Motor neuron (in vitro differentiated cells): ENCODE results near the gene MELTF. TPM values are rescaled to one million over a fixed set of nuclear protein-coding genes. Genes with fewer than 3 reads are reported as not detected.
A peak's percentile ranks its signal among the peaks of the same experiment; 100 is the strongest.

Experiments
- ATAC-seq, 8 experiments: fragments of 200-7000 bp; cut with Tn5 transposase; replicated peaks in 6 of 8; 2 replicates each; pipeline ENCODE4 v1.8.0; 2021; ENCODE audit warnings: mild to moderate bottlenecking in 8 of 8, moderate library complexity in 8 of 8
- H3K27ac ChIP-seq, 2 donors: fragments of 250-450 bp; sonication (Bioruptor Pico); 2 replicates each; pipeline ENCODE4 v1.9.0; 2021; ENCODE audit warnings: antibody characterized with exemption in 2 of 2, mild to moderate bottlenecking in 2 of 2, moderate library complexity in 1 of 2
- H3K4me1 ChIP-seq, 2 donors: fragments of 250-450 bp; sonication (Bioruptor Pico); replicated peaks in 1 of 2; 2 replicates each; pipeline ENCODE4 v1.6.1; 2021; ENCODE audit warnings: antibody characterized with exemption in 2 of 2, mild to moderate bottlenecking in 2 of 2, moderate library complexity in 1 of 2
- H3K4me3 ChIP-seq, 5 donors: fragments of 250-450 bp; sonication (Bioruptor Pico); 2 replicates each; pipeline ENCODE4 v1.9.0; 2021; ENCODE audit warnings: antibody characterized with exemption in 5 of 5, mild to moderate bottlenecking in 5 of 5, moderate library complexity in 4 of 5
- WGBS, 10 experiments: fragments of 450-650 bp; shearing (Covaris generic); methylation state at CpG; one replicate each; pipeline ENCODE4 v1.0.0; 2022; 5-methylcytosine and 5-hydroxymethylcytosine counted together
- in situ Hi-C, 9 experiments: fragments of 400-800 bp; cut with MboI; loops; one replicate each; pipeline ENCODE4 v1.15.0; 2021; ENCODE audit warnings: low sequenced_read_pairs in 9 of 9, low pct_unique_long_range_greater_than_20kb in 2 of 9; ENCODE audit not compliant: unreplicated experiment in 9 of 9
- total RNA-seq, 8 experiments: library from RNA; unstranded; fragments of 300-600 nt; gene quantifications; 2 replicates each; pipeline versions ENCODE4 v1.2.3 to v1.2.4, GENCODE V29; 2022

The MELTF gene
- total RNA-seq, 8 experiments from 2014 or later = 0.43 to 47.8 (median 2.6) TPM

- 8 to 80% (median 35%) methylated on average over 3 to 8 of the region's 47 CpGs; no CpG with 5 or more reads in 5 of the 10 experiments for WGBS, 10 experiments
- peak overlapping the region in 4 of 5 donors; percentile 14 to 82 (median 20) for H3K4me3 ChIP-seq
- in situ Hi-C loops = no loop called here
- peak in 3 of 8 experiments; percentile 51 to 65 (median 56) for ATAC-seq
- no peak overlapping the region for H3K27ac ChIP-seq
- peaks cover 5 to 12% of the 10 kb centered on the region in 2 donors for H3K4me1 ChIP-seq
These were observed 62.9 kb downstream of the MELTF start for GRCh38 chr3:196966526-196967401.

GRCh38 chr3:196965804-196966173 lies 63.8 kb downstream of the MELTF start:
- ATAC-seq = no peak
- Histone ChIP-seq H3K27ac (no peak overlapping the region), H3K4me1 (peaks cover 5 to 12% of the 10 kb centered on the region in 2 donors), H3K4me3 (no peak overlapping the region)
- WGBS, 10 experiments = 57 to 98% (median 89%) methylated on average over 1 to 10 of the region's 10 CpGs; no CpG with 5 or more reads in 2 of the 10 experiments
- in situ Hi-C loops = no loop called here

GRCh38 chr3:196965112-196965803 lies 64.4 kb downstream of the MELTF start:
- Histone ChIP-seq H3K27ac (no peak overlapping the region), H3K4me1 (peaks cover 5 to 12% of the 10 kb centered on the region in 2 donors), H3K4me3 (no peak overlapping the region)
- 55 to 91% (median 83%) methylated on average over 3 to 11 of the region's 11 CpGs; no CpG with 5 or more reads in 3 of the 10 experiments for WGBS, 10 experiments
- in situ Hi-C loops = no loop called here
- ATAC-seq = no peak

DNA sequence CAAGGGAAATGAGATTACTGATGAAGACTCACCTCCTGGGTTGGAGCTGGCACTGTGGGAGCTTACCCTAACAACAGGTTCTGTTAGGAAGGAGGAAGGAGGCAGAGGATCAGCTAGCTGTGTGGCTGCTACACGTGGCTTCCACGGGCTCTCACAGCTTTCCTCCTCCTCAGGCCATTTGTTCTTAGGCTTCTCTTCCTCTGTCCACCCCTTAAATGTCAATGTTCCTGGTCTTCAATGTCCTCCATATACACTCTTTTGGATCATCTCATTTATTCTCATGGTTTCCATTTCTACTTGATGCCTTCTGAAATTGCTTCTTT lies 66.0 kb downstream of the MELTF start:
- 47 to 100% (median 83%) methylated on average over 1 to 2 of the region's 2 CpGs; no CpG with 5 or more reads in 2 of the 10 experiments for WGBS, 10 experiments
- Histone ChIP-seq H3K4me1 (peaks cover 5 to 12% of the 10 kb centered on the region in 2 donors), H3K27ac (no peak overlapping the region), H3K4me3 (no peak overlapping the region)
- in situ Hi-C loops = no loop called here
- ATAC-seq = no peak

DNA sequence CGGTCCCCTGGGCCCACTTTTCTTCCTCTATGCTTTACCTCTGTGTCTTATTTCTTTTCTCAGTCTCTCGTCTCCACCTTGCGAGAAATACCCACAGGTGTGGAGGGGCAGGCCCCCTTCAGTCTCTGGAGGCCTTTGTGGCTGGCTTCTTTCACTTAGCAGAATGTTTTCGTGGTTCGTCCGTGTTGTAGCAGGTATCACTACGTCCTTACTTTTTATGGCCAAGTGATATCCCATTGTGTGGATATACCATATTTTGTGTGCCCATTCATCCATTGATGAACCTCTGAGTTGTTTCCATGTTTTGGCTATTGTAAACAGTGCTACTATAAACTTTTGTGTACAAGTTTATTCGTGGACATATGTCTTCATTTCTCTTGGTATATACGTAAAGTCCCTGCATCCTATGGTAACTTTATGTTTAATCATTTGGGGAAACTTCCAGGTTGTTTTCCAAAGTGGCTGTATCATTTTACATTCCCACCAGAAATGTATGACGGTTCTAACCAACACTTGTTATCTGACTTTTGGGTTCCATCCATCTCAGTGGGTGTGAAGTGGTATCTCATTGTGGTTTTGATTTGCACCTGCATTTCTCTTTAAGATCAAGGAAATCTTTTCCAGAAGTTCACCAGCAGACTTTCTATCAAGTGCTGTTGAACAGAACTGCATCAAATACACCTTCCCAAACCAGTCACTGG lies 66.5 kb downstream of the MELTF start:
- in situ Hi-C loops = no loop called here
- Histone ChIP-seq H3K4me1 (peaks cover 4 to 12% of the 10 kb centered on the region in 2 donors), H3K4me3 (no peak overlapping the region), H3K27ac (no peak overlapping the region)
- 53 to 100% (median 80%) methylated on average over 2 to 10 of the region's 10 CpGs for WGBS, 10 experiments
- no peak for ATAC-seq

DNA sequence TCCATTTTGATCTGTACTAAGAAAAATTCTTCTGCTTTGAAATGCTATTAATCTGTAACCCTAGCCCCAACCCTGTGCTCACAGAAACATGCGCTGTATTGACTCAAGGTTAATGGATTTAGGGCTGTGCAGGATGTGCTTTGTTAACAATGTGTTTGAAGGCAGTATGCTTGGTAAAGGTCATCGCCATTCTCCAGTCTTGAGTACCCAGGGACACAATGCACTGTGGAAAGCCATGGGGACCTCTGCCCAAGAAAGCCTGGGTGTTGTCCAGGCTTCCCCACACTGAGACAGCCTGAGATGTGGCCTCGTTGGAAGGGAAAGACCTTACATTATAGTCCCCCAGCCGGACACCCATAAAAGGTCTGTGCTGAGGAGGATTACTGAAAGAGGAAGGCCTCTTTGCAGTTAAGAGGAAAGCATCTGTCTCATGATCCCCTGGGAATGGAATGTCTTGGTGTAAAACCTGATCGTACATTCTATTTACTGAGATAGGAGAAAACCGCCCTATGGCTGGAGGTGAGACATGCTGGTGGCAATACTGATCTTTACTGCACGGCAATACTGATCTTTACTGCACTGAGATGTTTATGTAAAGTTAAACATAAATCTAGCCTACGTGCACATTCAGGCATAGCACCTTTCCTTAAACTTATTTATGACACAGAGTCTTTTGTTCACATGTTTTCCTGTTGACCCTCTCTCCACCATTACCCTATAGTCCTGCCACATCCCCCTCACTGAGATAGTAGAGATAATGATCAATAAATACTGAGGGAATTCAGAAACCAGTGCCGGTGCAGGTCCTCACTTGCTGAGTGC lies 67.3 kb downstream of the MELTF start:
- in situ Hi-C loops = no loop called here
- no peak overlapping the region for H3K4me3 ChIP-seq
- no peak for ATAC-seq
- 20 to 100% (median 79%) methylated on average over 1 to 8 of the region's 9 CpGs; no CpG with 5 or more reads in 1 of the 10 experiments for WGBS, 10 experiments
- H3K27ac ChIP-seq = no peak overlapping the region
- peaks cover 0 to 9% of the 10 kb centered on the region in 2 donors for H3K4me1 ChIP-seq

- Histone ChIP-seq H3K27ac (no peak overlapping the region), H3K4me3 (no peak overlapping the region), H3K4me1 (no peaks in the 10 kb centered on the region)
- in situ Hi-C loops = no loop called here
- WGBS, 10 experiments = 53 to 92% (median 79%) methylated on average over 2 to 7 of the region's 7 CpGs; no CpG with 5 or more reads in 1 of the 10 experiments
- ATAC-seq = no peak
These were observed 74.8 kb downstream of the MELTF start for GRCh38 chr3:196954832-196955231.

Other genes with a start within 250 kb of the MELTF start
- gene SENP5, start 161.9 kb downstream of the MELTF start, total RNA-seq = 10 to 100 TPM; 26.0 to 37.4 (median 31.6) TPM
- 100 to 1,000 TPM in 3 of 8 experiments, 10 to 100 TPM in 5; 83.9 to 130 (median 96.8) TPM for gene NCBP2, start 87.3 kb downstream of the MELTF start, total RNA-seq
- gene PIGZ, start 61.0 kb downstream of the MELTF start, total RNA-seq = 1 to 10 TPM; 1.2 to 7.1 (median 2.2) TPM